Stomach (tissue), 9 donors: ENCODE results near the gene P2RY13. TPM values are rescaled to one million over a fixed set of nuclear protein-coding genes. Genes with fewer than 3 reads are reported as not detected.

Experiments
- DNase-seq, 2 donors: peaks; one replicate each; pipeline versions ENCODE4 v3.0.0 to v3.0.0-alpha.2; 2013 to 2019
- H3K27ac ChIP-seq, 5 donors: fragments of 200-600 bp in 4 of 5; sonication (generic) in 4 of 5; one replicate each; pipeline ENCODE4 v1.5.1; 2013 to 2019; ENCODE audit warnings: mild to moderate bottlenecking in 1 of 5, moderate library complexity in 1 of 5
- H3K27me3 ChIP-seq, 3 donors: fragments of 200-600 bp; sonication (generic); one replicate each; pipeline ENCODE4 v1.5.1; 2017 to 2019; ENCODE audit warnings: mixed run types in 1 of 3
- H3K36me3 ChIP-seq, 4 donors: fragments of 200-600 bp; sonication (generic); 1 replicate in 3 of 4; 2 replicates in 1 of 4; pipeline ENCODE4 v1.5.1; 2016 to 2019
- H3K4me1 ChIP-seq, 4 donors: fragments of 200-600 bp; sonication (generic); one replicate each; pipeline ENCODE4 v1.5.1; 2016 to 2019
- H3K4me3 ChIP-seq, 4 donors: fragments of 200-600 bp; sonication (generic) in 3 of 4; one replicate each; pipeline ENCODE4 v1.5.1; 2016 to 2019; ENCODE audit warnings: mild to moderate bottlenecking in 1 of 4
- H3K9me3 ChIP-seq, 4 donors: fragments of 200-600 bp; sonication (generic); one replicate each; pipeline ENCODE4 v1.5.1; 2016 to 2019
- CTCF ChIP-seq, 7 experiments: fragments of 450-650 bp in 4 of 7; fragments of 200-600 bp in 3 of 7; sonication (generic) in 3 of 7; IDR thresholded peaks; one replicate each; pipeline ENCODE4 v1.5.1; 2016 to 2019; ENCODE audit warnings: antibody characterized with exemption in 7 of 7, control low read depth in 2 of 7, mild to moderate bottlenecking in 1 of 7
- EP300 ChIP-seq: sonication (generic); formaldehyde crosslinking; IDR thresholded peaks from one replicate; pipeline ENCODE4 v1.6.1; 2017; ENCODE audit warnings: antibody characterized with exemption
- POLR2A ChIP-seq, 4 donors: fragments of 450-650 bp; IDR thresholded peaks; one replicate each; pipeline ENCODE4 v1.6.1; 2016; ENCODE audit warnings: antibody characterized with exemption in 4 of 4, control low read depth in 2 of 4, mild to moderate bottlenecking in 1 of 4, moderate library complexity in 1 of 4
- POLR2AphosphoS5 ChIP-seq, 3 donors: sonication (generic); formaldehyde crosslinking; IDR thresholded peaks; one replicate each; pipeline ENCODE4 v1.6.1; 2016; ENCODE audit warnings: antibody characterized with exemption in 3 of 3
- WGBS, 5 donors: extraction: QIAGEN DNeasy Blood & Tissue Kit in 3 of 5; methylation state at CpG; one replicate each; pipeline versions ENCODE4 v1.1.5 to v1.1.7; 2013 to 2018; 5-methylcytosine and 5-hydroxymethylcytosine counted together
- intact Hi-C: fragments of 100-400 bp; cut with DNase I; formaldehyde crosslinking; loops from one replicate; pipeline ENCODE4 v1.15.1; 2023; ENCODE audit warnings: low total_unique reads
- polyA plus RNA-seq, 3 donors: library from polyadenylated mRNA; stranded (reverse); fragments of 200-250 nt; gene quantifications; one replicate each; pipeline ENCODE4 v1.2.3, GENCODE V29; 2013
- total RNA-seq, 5 donors: library from RNA; depleted of rRNA; stranded (reverse); fragments of >200 nt; gene quantifications; one replicate each; pipeline versions ENCODE4 v1.1.0 to v1.2.3, GENCODE V29; 2014 to 2016
- donor health status: healthy with polysubstance abuse.
- donor health status: Bipolar disorder and iron deficiency.
- donor health status: healthy.

Gene P2RY13
- total and polyA plus RNA-seq, 8 donors, result 0.38 to 1.9 (median 0.88) TPM; not detected in 2

GRCh38 chr3:151307583-151308488 lies 21.5 kb downstream of the P2RY13 start:
- TF ChIP-seq POLR2AphosphoS5 (IDR thresholded peaks at IDR 0.05) (no peak), POLR2A (IDR thresholded peaks at IDR 0.05) (no peak), EP300 (no peak), CTCF (IDR thresholded peaks at IDR 0.05) (no peak)
- no peak overlapping the region for H3K27ac ChIP-seq
- no peaks in the 10 kb centered on the region for H3K9me3 ChIP-seq
- 89 to 97% (median 90%) methylated on average over 1 of the region's 1 CpG for WGBS, 5 donors
- no peak overlapping the region for H3K4me3 ChIP-seq
- intact Hi-C loops, result no loop called here
- peaks cover 7 to 15% (median 10%) of the 10 kb centered on the region in 4 donors for H3K4me1 ChIP-seq
- H3K27me3 ChIP-seq, result no peaks in the 10 kb centered on the region
- no peak for DNase-seq
- no peaks in the 10 kb centered on the region for H3K36me3 ChIP-seq

GRCh38 chr3:151307131-151307530 lies 22.2 kb downstream of the P2RY13 start:
- no peak for DNase-seq
- no peak overlapping the region for H3K27ac ChIP-seq
- no peaks in the 10 kb centered on the region for H3K27me3 ChIP-seq
- H3K4me1 ChIP-seq, result peaks cover 7 to 15% (median 10%) of the 10 kb centered on the region in 4 donors
- intact Hi-C loops, result no loop called here
- H3K4me3 ChIP-seq, result no peak overlapping the region
- no peaks in the 10 kb centered on the region for H3K36me3 ChIP-seq
- H3K9me3 ChIP-seq, result no peaks in the 10 kb centered on the region
- no peak for TF ChIP-seq POLR2A (IDR thresholded peaks at IDR 0.05)
- TF ChIP-seq EP300, result no peak
- no peak for TF ChIP-seq CTCF (IDR thresholded peaks at IDR 0.05)
- TF ChIP-seq POLR2AphosphoS5 (IDR thresholded peaks at IDR 0.05), result no peak

GRCh38 chr3:151306168-151306810 lies 23.1 kb downstream of the P2RY13 start:
- Histone ChIP-seq H3K27ac (no peak overlapping the region), H3K4me1 (peaks cover 7 to 15% (median 10%) of the 10 kb centered on the region in 4 donors), H3K9me3 (no peaks in the 10 kb centered on the region), H3K4me3 (no peak overlapping the region), H3K27me3 (no peaks in the 10 kb centered on the region), H3K36me3 (no peaks in the 10 kb centered on the region)
- no peak for DNase-seq
- intact Hi-C loops, result no loop called here
- WGBS, 5 donors, result 89 to 96% (median 91%) methylated on average over 6 of the region's 6 CpGs
- TF ChIP-seq CTCF (IDR thresholded peaks at IDR 0.05) (no peak), EP300 (no peak), POLR2AphosphoS5 (IDR thresholded peaks at IDR 0.05) (no peak), POLR2A (IDR thresholded peaks at IDR 0.05) (no peak)

- no peak for DNase-seq
- TF ChIP-seq POLR2AphosphoS5 (IDR thresholded peaks at IDR 0.05), result no peak
- TF ChIP-seq POLR2A (IDR thresholded peaks at IDR 0.05), result no peak
- TF ChIP-seq EP300, result no peak
- TF ChIP-seq CTCF (IDR thresholded peaks at IDR 0.05), result no peak
- 85 to 95% (median 90%) methylated on average over 4 of the region's 4 CpGs for WGBS, 5 donors
- Histone ChIP-seq H3K27me3 (no peaks in the 10 kb centered on the region), H3K4me3 (no peak overlapping the region), H3K9me3 (no peaks in the 10 kb centered on the region), H3K4me1 (peaks cover 7 to 15% (median 10%) of the 10 kb centered on the region in 4 donors), H3K27ac (peak overlapping the region in 1 of 5 donors; percentile 20), H3K36me3 (no peaks in the 10 kb centered on the region)
- intact Hi-C loops, result no loop called here
Measured at GRCh38 chr3:151305775-151306151, 23.6 kb downstream of the P2RY13 start.
